Measurements from ENCODE around the gene GGT5.

GRCh38 chr22:24171822-24172221 lies 73.1 kb downstream of the GGT5 start:
- TF ChIP-seq CTCF (IDR thresholded peaks at IDR 0.05; ENCODE audit: insufficient read depth, low read length): no peak
- TF ChIP-seq POLR2AphosphoS5 (IDR thresholded peaks at IDR 0.05; ENCODE audit: low read depth): no peak
- TF ChIP-seq REST (IDR thresholded peaks at IDR 0.05; ENCODE audit: insufficient replicate concordance, low read depth): no peak
- TF ChIP-seq GABPA (IDR thresholded peaks at IDR 0.05; ENCODE audit: low read depth): no peak
- no peak for TF ChIP-seq SPI1 (IDR thresholded peaks at IDR 0.05; ENCODE audit: borderline replicate concordance, low read depth)

Measured in HL-60 (cell line).